HepG2 (cell line): ENCODE measurements around the gene C6orf132. TPM values are rescaled to one million over a fixed set of nuclear protein-coding genes. Genes with fewer than 3 reads are reported as not detected.

Source experiments
- CBX1 ChIP-seq: IDR thresholded peaks from one replicate; pipeline ENCODE4 v1.6.1; 2016; ENCODE audit warnings: antibody characterized with exemption, low read depth
- GATAD1 ChIP-seq: IDR thresholded peaks from 2 replicates; pipeline ENCODE4 v1.6.1; 2016; ENCODE audit warnings: missing genetic modification reagents, missing compliant biosample characterization
- HDAC1 ChIP-seq: sonication (generic); formaldehyde crosslinking; IDR thresholded peaks from 2 replicates; pipeline ENCODE4 v1.5.1; 2020; ENCODE audit warnings: mild to moderate bottlenecking, missing genetic modification reagents
- MEIS2 ChIP-seq: sonication (generic); formaldehyde crosslinking; IDR thresholded peaks from 2 replicates; pipeline ENCODE4 v1.9.0; 2021; ENCODE audit warnings: mild to moderate bottlenecking, missing genetic modification reagents
- NFE2L2 ChIP-seq: fragments of 150-350 bp; IDR thresholded peaks from 2 replicates; pipeline ENCODE4 v1.6.1; 2014; ENCODE audit warnings: low read length
- TP53 ChIP-seq: sonication (generic); formaldehyde crosslinking; conservative IDR thresholded peaks from 2 replicates; pipeline ENCODE4 v1.4.0; 2020; ENCODE audit warnings: missing genetic modification reagents
- ZBTB21 ChIP-seq: sonication (generic); formaldehyde crosslinking; IDR thresholded peaks from 2 replicates; pipeline ENCODE4 v1.4.0; 2020; ENCODE audit warnings: missing genetic modification reagents
- ZNF205 ChIP-seq: IDR thresholded peaks from 2 replicates; pipeline ENCODE4 v1.6.1; 2018; ENCODE audit warnings: missing biosample characterization, missing genetic modification reagents
- ZNF619 ChIP-seq: sonication (generic); formaldehyde crosslinking; IDR thresholded peaks from 2 replicates; pipeline ENCODE4 v1.4.0; 2020; ENCODE audit warnings: mild to moderate bottlenecking, missing genetic modification reagents
- polyA plus RNA-seq, 8 experiments: library from polyadenylated mRNA; depleted of rRNA in 3 of 8; stranded (reverse) in 7 of 8; unstranded in 1 of 8; fragments of >200 nt; fragmentation: Illumina TruSeq in 4 of 8; extraction: Trizol in 4 of 8; gene quantifications; 2 replicates each; pipeline versions ENCODE4 v1.2.1 to v1.2.3, GENCODE V29; 2011 to 2016; ENCODE audit warnings: low read depth in 4 of 8, missing spikeins in 1 of 8, mixed read lengths in 1 of 8; ENCODE audit not compliant: insufficient read depth in 1 of 8
- total RNA-seq, 5 experiments: library from RNA; depleted of rRNA; stranded (reverse); fragments of >200 nt; fragmentation: Illumina TruSeq; extraction: Trizol; gene quantifications; 2 replicates each; pipeline ENCODE4 v1.2.3, GENCODE V29; 2016; ENCODE audit warnings: low read depth in 1 of 5
- TF ChIP-seq, protein P1 (sequence below): sonication (generic); formaldehyde crosslinking; IDR thresholded peaks from 2 replicates; pipeline ENCODE4 v1.5.0; 2020; ENCODE audit warnings: mild to moderate bottlenecking, missing genetic modification reagents, borderline replicate concordance
- TF ChIP-seq, protein P2 (sequence below): fragments of 450-650 bp; IDR thresholded peaks from 2 replicates; pipeline ENCODE4 v1.6.1; 2017; ENCODE audit warnings: mild to moderate bottlenecking
- TF ChIP-seq, protein P3 (sequence below): sonication (generic); formaldehyde crosslinking; IDR thresholded peaks from 2 replicates; pipeline ENCODE4 v1.5.1; 2020; ENCODE audit warnings: missing genetic modification reagents, mild to moderate bottlenecking, borderline replicate concordance
- TF ChIP-seq, protein P4 (sequence below): sonication (generic); formaldehyde crosslinking; IDR thresholded peaks from 2 replicates; pipeline ENCODE4 v1.4.0; 2020; ENCODE audit warnings: missing genetic modification reagents, borderline replicate concordance

C6orf132 gene
- total and polyA plus RNA-seq, 2 of the 13 experiments (the other 11 are each of a cell fraction or from before 2014, with no cell fraction given) = 0.78 to 3.0 TPM

DNA sequence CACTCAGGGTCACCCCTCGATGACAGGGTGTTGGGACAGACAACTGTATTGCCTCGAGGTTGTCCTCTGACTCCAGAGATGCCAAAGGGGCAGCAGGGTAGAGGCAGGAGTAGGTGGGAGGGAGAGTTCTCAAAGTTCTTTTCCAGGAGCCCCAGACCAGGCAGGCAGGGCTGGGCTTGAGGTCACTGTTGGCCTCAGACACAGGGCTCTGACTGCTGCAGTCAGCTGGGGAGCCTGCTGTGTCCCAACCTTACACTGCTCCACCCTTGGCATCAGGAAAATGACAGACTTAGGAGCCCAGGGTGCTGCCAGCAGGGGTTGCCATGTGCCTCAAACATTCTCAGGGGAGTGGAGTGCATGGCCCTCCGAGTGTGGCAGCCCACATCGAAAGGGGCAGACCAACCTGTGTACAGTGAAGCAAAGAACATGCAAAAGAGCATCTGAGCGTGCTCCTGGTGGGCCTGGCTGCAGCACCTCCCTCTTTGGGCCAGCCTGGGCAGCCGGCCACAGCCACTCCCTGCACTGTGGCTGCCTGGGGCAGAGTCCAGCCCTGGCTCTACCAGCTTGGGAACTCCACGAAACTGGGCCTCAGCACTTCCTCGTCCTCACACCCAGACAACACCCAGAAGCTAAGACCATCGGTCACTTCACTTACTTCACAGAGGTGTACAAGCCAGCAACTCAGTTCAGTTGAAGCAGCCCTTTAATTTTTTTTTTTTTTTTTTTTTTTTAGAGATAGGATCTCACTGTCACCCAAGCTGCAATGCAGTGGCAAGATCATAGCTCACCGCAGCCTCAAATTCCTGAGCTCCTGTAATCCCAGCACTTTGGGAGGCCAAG is 24.0 kb downstream of the C6orf132 start (continued):
- TF ChIP-seq, protein P1, sequence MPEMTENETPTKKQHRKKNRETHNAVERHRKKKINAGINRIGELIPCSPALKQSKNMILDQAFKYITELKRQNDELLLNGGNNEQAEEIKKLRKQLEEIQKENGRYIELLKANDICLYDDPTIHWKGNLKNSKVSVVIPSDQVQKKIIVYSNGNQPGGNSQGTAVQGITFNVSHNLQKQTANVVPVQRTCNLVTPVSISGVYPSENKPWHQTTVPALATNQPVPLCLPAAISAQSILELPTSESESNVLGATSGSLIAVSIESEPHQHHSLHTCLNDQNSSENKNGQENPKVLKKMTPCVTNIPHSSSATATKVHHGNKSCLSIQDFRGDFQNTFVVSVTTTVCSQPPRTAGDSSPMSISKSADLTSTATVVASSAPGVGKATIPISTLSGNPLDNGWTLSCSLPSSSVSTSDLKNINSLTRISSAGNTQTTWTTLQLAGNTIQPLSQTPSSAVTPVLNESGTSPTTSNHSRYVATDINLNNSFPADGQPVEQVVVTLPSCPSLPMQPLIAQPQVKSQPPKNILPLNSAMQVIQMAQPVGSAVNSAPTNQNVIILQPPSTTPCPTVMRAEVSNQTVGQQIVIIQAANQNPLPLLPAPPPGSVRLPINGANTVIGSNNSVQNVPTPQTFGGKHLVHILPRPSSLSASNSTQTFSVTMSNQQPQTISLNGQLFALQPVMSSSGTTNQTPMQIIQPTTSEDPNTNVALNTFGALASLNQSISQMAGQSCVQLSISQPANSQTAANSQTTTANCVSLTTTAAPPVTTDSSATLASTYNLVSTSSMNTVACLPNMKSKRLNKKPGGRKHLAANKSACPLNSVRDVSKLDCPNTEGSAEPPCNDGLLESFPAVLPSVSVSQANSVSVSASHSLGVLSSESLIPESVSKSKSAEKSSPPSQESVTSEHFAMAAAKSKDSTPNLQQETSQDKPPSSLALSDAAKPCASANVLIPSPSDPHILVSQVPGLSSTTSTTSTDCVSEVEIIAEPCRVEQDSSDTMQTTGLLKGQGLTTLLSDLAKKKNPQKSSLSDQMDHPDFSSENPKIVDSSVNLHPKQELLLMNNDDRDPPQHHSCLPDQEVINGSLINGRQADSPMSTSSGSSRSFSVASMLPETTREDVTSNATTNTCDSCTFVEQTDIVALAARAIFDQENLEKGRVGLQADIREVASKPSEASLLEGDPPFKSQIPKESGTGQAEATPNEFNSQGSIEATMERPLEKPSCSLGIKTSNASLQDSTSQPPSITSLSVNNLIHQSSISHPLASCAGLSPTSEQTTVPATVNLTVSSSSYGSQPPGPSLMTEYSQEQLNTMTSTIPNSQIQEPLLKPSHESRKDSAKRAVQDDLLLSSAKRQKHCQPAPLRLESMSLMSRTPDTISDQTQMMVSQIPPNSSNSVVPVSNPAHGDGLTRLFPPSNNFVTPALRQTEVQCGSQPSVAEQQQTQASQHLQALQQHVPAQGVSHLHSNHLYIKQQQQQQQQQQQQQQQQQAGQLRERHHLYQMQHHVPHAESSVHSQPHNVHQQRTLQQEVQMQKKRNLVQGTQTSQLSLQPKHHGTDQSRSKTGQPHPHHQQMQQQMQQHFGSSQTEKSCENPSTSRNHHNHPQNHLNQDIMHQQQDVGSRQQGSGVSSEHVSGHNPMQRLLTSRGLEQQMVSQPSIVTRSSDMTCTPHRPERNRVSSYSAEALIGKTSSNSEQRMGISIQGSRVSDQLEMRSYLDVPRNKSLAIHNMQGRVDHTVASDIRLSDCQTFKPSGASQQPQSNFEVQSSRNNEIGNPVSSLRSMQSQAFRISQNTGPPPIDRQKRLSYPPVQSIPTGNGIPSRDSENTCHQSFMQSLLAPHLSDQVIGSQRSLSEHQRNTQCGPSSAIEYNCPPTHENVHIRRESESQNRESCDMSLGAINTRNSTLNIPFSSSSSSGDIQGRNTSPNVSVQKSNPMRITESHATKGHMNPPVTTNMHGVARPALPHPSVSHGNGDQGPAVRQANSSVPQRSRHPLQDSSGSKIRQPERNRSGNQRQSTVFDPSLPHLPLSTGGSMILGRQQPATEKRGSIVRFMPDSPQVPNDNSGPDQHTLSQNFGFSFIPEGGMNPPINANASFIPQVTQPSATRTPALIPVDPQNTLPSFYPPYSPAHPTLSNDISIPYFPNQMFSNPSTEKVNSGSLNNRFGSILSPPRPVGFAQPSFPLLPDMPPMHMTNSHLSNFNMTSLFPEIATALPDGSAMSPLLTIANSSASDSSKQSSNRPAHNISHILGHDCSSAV (CRISPR knock-in tag) = no peak
- TF ChIP-seq, protein P2, sequence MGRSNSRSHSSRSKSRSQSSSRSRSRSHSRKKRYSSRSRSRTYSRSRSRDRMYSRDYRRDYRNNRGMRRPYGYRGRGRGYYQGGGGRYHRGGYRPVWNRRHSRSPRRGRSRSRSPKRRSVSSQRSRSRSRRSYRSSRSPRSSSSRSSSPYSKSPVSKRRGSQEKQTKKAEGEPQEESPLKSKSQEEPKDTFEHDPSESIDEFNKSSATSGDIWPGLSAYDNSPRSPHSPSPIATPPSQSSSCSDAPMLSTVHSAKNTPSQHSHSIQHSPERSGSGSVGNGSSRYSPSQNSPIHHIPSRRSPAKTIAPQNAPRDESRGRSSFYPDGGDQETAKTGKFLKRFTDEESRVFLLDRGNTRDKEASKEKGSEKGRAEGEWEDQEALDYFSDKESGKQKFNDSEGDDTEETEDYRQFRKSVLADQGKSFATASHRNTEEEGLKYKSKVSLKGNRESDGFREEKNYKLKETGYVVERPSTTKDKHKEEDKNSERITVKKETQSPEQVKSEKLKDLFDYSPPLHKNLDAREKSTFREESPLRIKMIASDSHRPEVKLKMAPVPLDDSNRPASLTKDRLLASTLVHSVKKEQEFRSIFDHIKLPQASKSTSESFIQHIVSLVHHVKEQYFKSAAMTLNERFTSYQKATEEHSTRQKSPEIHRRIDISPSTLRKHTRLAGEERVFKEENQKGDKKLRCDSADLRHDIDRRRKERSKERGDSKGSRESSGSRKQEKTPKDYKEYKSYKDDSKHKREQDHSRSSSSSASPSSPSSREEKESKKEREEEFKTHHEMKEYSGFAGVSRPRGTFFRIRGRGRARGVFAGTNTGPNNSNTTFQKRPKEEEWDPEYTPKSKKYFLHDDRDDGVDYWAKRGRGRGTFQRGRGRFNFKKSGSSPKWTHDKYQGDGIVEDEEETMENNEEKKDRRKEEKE = no peak
- no peak for TF ChIP-seq NFE2L2
- TF ChIP-seq ZNF619 = peak; percentile 29; the same call in 1 of the 2 replicates
- no peak for TF ChIP-seq GATAD1 (CRISPR knock-in tag)
- peak; percentile 66 for TF ChIP-seq HDAC1 (CRISPR knock-in tag)
- TF ChIP-seq MEIS2 (CRISPR knock-in tag) = peak; percentile 36; the same call in 1 of the 2 replicates
- TF ChIP-seq, protein P3, sequence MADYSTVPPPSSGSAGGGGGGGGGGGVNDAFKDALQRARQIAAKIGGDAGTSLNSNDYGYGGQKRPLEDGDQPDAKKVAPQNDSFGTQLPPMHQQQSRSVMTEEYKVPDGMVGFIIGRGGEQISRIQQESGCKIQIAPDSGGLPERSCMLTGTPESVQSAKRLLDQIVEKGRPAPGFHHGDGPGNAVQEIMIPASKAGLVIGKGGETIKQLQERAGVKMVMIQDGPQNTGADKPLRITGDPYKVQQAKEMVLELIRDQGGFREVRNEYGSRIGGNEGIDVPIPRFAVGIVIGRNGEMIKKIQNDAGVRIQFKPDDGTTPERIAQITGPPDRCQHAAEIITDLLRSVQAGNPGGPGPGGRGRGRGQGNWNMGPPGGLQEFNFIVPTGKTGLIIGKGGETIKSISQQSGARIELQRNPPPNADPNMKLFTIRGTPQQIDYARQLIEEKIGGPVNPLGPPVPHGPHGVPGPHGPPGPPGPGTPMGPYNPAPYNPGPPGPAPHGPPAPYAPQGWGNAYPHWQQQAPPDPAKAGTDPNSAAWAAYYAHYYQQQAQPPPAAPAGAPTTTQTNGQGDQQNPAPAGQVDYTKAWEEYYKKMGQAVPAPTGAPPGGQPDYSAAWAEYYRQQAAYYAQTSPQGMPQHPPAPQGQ (CRISPR knock-in tag) = no peak
- TF ChIP-seq, protein P4, sequence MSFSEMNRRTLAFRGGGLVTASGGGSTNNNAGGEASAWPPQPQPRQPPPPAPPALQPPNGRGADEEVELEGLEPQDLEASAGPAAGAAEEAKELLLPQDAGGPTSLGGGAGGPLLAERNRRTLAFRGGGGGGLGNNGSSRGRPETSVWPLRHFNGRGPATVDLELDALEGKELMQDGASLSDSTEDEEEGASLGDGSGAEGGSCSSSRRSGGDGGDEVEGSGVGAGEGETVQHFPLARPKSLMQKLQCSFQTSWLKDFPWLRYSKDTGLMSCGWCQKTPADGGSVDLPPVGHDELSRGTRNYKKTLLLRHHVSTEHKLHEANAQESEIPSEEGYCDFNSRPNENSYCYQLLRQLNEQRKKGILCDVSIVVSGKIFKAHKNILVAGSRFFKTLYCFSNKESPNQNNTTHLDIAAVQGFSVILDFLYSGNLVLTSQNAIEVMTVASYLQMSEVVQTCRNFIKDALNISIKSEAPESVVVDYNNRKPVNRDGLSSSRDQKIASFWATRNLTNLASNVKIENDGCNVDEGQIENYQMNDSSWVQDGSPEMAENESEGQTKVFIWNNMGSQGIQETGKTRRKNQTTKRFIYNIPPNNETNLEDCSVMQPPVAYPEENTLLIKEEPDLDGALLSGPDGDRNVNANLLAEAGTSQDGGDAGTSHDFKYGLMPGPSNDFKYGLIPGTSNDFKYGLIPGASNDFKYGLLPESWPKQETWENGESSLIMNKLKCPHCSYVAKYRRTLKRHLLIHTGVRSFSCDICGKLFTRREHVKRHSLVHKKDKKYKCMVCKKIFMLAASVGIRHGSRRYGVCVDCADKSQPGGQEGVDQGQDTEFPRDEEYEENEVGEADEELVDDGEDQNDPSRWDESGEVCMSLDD (CRISPR knock-in tag) = no peak
- TF ChIP-seq CBX1 = no peak
- TF ChIP-seq TP53 (CRISPR knock-in tag) = no peak
- peak; percentile 29; the same call in 1 of the 2 replicates for TF ChIP-seq ZNF205 (CRISPR knock-in tag)
- no peak for TF ChIP-seq ZBTB21 (CRISPR knock-in tag)
